GM12801 (cell line): ENCODE results near the gene TCF12.

Experiments
- TF ChIP-seq, protein P1 (sequence below): IDR thresholded peaks from one replicate; pipeline ENCODE4 v1.5.1; 2011; ENCODE audit warnings: control low read depth; ENCODE audit not compliant: insufficient read length; ENCODE audit errors: extremely low read depth

Gene TCF12

GRCh38 chr15:56960116-56960515 lies 41.7 kb downstream of the TCF12 start:
- TF ChIP-seq, protein P1, sequence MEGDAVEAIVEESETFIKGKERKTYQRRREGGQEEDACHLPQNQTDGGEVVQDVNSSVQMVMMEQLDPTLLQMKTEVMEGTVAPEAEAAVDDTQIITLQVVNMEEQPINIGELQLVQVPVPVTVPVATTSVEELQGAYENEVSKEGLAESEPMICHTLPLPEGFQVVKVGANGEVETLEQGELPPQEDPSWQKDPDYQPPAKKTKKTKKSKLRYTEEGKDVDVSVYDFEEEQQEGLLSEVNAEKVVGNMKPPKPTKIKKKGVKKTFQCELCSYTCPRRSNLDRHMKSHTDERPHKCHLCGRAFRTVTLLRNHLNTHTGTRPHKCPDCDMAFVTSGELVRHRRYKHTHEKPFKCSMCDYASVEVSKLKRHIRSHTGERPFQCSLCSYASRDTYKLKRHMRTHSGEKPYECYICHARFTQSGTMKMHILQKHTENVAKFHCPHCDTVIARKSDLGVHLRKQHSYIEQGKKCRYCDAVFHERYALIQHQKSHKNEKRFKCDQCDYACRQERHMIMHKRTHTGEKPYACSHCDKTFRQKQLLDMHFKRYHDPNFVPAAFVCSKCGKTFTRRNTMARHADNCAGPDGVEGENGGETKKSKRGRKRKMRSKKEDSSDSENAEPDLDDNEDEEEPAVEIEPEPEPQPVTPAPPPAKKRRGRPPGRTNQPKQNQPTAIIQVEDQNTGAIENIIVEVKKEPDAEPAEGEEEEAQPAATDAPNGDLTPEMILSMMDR = no peak

GRCh38 chr15:56963126-56963525 lies 44.7 kb downstream of the TCF12 start:
- TF ChIP-seq, protein P1 = no peak

- TF ChIP-seq, protein P1 = no peak
Measured at GRCh38 chr15:56963710-56964109, 45.3 kb downstream of the TCF12 start.

DNA sequence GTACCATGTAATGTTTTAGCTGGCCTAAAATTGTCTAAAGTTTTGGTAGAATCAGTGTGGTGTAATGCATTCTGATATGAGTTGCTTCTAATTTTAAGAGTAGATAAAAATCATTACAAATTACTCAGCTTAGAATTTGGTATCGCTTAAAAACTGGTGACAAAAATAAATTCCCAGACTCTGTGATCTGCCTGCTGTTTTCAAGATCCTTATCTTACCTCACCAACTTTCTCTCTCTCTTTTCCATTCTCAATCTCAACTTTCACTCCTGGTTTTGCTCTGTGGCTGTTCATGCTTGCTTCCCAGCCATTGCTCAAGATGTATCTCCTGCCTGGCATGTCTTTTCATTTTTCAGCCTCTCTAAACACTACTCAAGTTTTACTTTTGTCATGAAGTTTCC lies 45.7 kb downstream of the TCF12 start:
- TF ChIP-seq, protein P1 = no peak

DNA sequence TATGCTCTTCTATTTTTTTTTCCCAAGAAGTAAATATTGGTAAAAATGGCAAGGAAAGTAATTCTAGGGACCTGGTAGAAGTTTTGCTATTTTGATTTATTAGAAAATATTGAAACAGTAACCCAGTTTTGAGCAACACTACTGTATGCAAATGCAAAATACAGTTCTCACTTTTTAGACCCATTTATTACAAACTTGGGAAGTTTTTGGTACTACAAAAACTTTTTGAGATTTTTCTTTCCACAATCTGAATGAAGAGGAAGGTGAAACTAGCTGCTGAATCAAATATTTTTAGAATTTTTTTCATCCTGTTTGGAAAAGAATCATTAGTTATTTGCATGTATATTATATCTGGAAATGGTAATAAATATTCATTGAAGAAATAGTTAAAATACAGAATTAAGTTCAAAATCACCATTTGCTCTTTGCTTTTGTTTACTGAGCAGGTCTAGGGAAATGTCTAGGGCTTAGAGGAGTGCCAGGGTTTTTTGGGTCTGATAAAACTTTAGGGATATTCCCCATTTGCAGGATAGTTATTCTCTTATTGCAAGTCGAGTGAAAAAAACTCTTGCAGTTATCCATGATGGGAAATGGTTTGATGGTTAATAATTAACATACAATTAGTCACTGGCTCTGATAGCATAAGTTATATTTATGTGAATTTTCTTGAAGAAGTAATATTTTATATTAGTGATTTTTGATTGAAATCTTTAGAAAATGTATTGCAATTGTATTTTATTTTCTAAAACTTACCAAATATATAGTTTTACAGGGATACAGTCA lies 47.0 kb downstream of the TCF12 start:
- TF ChIP-seq, protein P1 = no peak

DNA sequence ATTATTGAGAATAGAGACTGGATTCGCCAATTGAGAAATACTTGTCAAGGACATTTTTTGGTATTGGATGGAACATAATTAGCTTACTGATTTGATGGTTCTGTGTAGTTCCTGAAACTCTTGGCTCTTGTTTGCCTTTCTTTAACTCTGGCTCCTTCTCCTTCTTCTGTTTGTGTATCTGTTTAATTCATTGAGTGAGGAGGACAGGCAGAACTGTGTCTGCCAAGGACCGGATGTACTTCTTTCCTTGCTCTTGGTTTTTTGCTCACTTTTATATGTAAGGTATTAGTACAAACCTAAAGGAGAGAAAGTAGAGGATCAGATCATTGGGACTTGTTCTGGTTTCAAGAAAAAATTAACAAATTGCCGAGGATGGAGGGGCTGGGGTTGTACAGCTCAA lies 48.9 kb downstream of the TCF12 start:
- TF ChIP-seq, protein P1 = no peak

GRCh38 chr15:56968256-56968655 lies 49.8 kb downstream of the TCF12 start:
- TF ChIP-seq, protein P1 = no peak

- TF ChIP-seq, protein P1 = no peak
Measured at GRCh38 chr15:56968821-56969220, 50.4 kb downstream of the TCF12 start.
